GM10266 (cell line): ENCODE data around the gene ZNF282.
"Not testable (repeated sequence)": the region's sequence is repeated elsewhere in the genome, so short reads cannot be mapped to it uniquely, and the experiment has no call there.

Experiments used
- DNase-seq: peaks from one replicate; pipeline ENCODE4 v3.0.0; 2012; ENCODE audit errors: extremely low spot score
- CTCF ChIP-seq: IDR thresholded peaks from 2 replicates; pipeline ENCODE4 v1.5.1; 2012; ENCODE audit warnings: mild to moderate bottlenecking, low read depth; ENCODE audit not compliant: control insufficient read depth, insufficient read depth; ENCODE audit errors: missing control alignments

ZNF282 gene

GRCh38 chr7:149239345-149240143 lies 44.2 kb downstream of the ZNF282 start, which contains the start of gene ZNF212:
TSS of gene ZNF212 (plus strand) at chr7:149239651. CDS start at chr7:149239779, 128 bp downstream.
- peak; percentile 99 for TF ChIP-seq CTCF
- peak; percentile 96 for DNase-seq

GRCh38 chr7:149240637-149241036 lies 45.3 kb downstream of the ZNF282 start:
- TF ChIP-seq CTCF, result no peak
- DNase-seq, result no peak

- no peak for TF ChIP-seq CTCF
- DNase-seq, result no peak
Observed at GRCh38 chr7:149241696-149242095, 46.4 kb downstream of the ZNF282 start.

GRCh38 chr7:149245244-149245643 lies 49.9 kb downstream of the ZNF282 start:
- DNase-seq, result no peak
- no peak for TF ChIP-seq CTCF

GRCh38 chr7:149245744-149246143 lies 50.4 kb downstream of the ZNF282 start:
- DNase-seq, result no peak
- TF ChIP-seq CTCF, result no peak

- no peak for DNase-seq
Observed at GRCh38 chr7:149248777-149249176, 53.4 kb downstream of the ZNF282 start.

GRCh38 chr7:149250151-149250550 lies 54.8 kb downstream of the ZNF282 start:
- not testable (repeated sequence) for DNase-seq

More at GRCh38 chr7:149248777-149249176, 53.4 kb downstream of the ZNF282 start:
- TF ChIP-seq CTCF, result no peak

GRCh38 chr7:149251518-149251917 lies 56.2 kb downstream of the ZNF282 start:
- DNase-seq, result not testable (repeated sequence)
